Calu3 (cell line): ENCODE results near the gene DMRT1. TPM values are rescaled to one million over a fixed set of nuclear protein-coding genes. Genes with fewer than 3 reads are reported as not detected.

Experiments
- BruUV-seq: library from RNA; stranded (reverse); fragments of 400-500 nt; replicated peaks from 2 replicates; lab custom pipeline; 2021; lab: Mats Ljungman, UMichigan
- CTCF ChIA-PET: fragments of 300-600 bp; sonication (Branson Sonifier 250); formaldehyde crosslinking; loops from one replicate; lab custom pipeline; 2022; ENCODE audit warnings: antibody characterized with exemption; lab: Charles Lee
- DNase-seq: peaks from one replicate; pipeline ENCODE4 v3.0.0; 2022
- H3K27ac Mint-ChIP-seq: one replicate; pipeline ENCODE4 v1.8.0; 2022; ENCODE audit warnings: mixed read lengths; ENCODE audit not compliant: unreplicated experiment
- H3K27me3 Mint-ChIP-seq: one replicate; pipeline ENCODE4 v1.8.0; 2022; ENCODE audit warnings: mixed read lengths; ENCODE audit not compliant: unreplicated experiment
- H3K36me3 Mint-ChIP-seq: one replicate; pipeline ENCODE4 v1.8.0; 2022; ENCODE audit warnings: mild to moderate bottlenecking, moderate library complexity, mixed read lengths; ENCODE audit not compliant: insufficient read depth, unreplicated experiment
- H3K4me1 Mint-ChIP-seq: one replicate; pipeline ENCODE4 v1.8.0; 2022; ENCODE audit warnings: mild to moderate bottlenecking, low read depth, mixed read lengths; ENCODE audit not compliant: unreplicated experiment
- H3K4me3 Mint-ChIP-seq: one replicate; pipeline ENCODE4 v1.8.0; 2022; ENCODE audit warnings: mild to moderate bottlenecking, low read depth, moderate library complexity, mixed read lengths; ENCODE audit not compliant: unreplicated experiment
- H3K9me3 Mint-ChIP-seq: one replicate; pipeline ENCODE4 v1.8.0; 2022; ENCODE audit warnings: low read depth, mixed read lengths; ENCODE audit not compliant: unreplicated experiment
- intact Hi-C: fragments of 100-400 bp; cut with micrococcal nuclease; formaldehyde crosslinking; loops from one replicate; pipeline ENCODE4 v1.10.0; 2022; ENCODE audit not compliant: unreplicated experiment
- total RNA-seq: library from RNA; stranded (reverse); gene quantifications from 2 replicates; pipeline ENCODE4 v1.2.3, GENCODE V29; 2022
- TF ChIP-seq, protein P1 (sequence below): fragments of 200-600 bp; IDR thresholded peaks from one replicate; pipeline ENCODE4 v1.8.0; 2022; ENCODE audit warnings: antibody characterized with exemption; ENCODE audit not compliant: unreplicated experiment

The DMRT1 gene
- total RNA-seq, 1 experiment from 2014 or later = not detected

DNA sequence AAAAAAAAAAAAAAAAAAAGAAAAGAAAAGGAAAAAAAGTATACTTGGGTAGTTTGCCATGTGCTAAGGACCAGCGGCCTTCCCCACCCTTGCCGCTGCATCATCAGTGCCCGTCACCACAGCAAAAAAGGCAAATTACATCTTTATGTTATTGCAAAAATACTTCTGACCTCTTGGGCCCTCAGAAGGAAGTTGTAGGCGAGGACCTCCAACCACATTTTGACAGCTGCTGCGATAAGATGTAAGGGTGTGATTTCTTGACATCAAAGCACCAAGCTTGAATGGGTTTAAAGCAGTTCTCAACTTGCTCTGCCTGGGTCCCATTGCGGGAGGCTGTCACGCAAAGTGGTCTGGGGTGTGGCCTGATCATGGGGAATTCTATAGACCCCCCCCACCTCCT, 39.2 kb downstream of the DMRT1 start:
- CTCF ChIA-PET = interaction anchor here (0.6 kb wide), 1 partner anchor 595 kb away, joined by 4 read pairs; no protein-coding TSS in a partner anchor
- H3K36me3 Mint-ChIP-seq = no peaks in the 10 kb centered on the region
- DNase-seq = no peak
- H3K4me3 Mint-ChIP-seq = no peak overlapping the region
- TF ChIP-seq, protein P1, sequence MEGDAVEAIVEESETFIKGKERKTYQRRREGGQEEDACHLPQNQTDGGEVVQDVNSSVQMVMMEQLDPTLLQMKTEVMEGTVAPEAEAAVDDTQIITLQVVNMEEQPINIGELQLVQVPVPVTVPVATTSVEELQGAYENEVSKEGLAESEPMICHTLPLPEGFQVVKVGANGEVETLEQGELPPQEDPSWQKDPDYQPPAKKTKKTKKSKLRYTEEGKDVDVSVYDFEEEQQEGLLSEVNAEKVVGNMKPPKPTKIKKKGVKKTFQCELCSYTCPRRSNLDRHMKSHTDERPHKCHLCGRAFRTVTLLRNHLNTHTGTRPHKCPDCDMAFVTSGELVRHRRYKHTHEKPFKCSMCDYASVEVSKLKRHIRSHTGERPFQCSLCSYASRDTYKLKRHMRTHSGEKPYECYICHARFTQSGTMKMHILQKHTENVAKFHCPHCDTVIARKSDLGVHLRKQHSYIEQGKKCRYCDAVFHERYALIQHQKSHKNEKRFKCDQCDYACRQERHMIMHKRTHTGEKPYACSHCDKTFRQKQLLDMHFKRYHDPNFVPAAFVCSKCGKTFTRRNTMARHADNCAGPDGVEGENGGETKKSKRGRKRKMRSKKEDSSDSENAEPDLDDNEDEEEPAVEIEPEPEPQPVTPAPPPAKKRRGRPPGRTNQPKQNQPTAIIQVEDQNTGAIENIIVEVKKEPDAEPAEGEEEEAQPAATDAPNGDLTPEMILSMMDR = no peak
- H3K27ac Mint-ChIP-seq = no peak overlapping the region
- no peaks in the 10 kb centered on the region for H3K9me3 Mint-ChIP-seq
- intact Hi-C loops = no loop called here
- no TSS peak for BruUV-seq
- no peaks in the 10 kb centered on the region for H3K4me1 Mint-ChIP-seq
- H3K27me3 Mint-ChIP-seq = peaks cover 32% of the 10 kb centered on the region

DNA sequence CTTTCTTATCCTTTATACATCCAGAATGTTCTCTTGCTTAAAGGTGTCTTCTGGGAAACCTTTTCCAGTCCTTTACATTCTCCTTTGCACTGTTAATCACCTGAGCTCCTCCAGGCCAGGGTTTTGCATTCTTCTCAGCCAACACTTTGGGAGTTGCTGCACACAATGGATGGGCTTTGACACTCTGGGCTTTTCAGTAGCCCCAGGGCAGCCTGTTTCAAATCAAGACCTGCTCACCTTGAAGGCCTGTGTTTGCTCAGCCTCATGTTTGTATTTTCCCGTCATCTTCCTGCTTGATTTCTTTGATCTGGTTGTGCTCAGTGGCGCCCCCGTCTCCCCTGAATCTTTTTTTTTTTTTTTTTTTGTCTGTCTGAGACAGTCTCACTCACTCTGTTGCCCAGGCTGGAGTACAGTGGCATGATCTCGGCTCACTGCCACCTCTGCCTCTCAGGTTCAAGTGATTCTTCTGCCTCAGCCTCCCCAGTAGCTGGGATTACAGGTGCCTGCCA, 41.0 kb downstream of the DMRT1 start:
- no peak for DNase-seq

DNA sequence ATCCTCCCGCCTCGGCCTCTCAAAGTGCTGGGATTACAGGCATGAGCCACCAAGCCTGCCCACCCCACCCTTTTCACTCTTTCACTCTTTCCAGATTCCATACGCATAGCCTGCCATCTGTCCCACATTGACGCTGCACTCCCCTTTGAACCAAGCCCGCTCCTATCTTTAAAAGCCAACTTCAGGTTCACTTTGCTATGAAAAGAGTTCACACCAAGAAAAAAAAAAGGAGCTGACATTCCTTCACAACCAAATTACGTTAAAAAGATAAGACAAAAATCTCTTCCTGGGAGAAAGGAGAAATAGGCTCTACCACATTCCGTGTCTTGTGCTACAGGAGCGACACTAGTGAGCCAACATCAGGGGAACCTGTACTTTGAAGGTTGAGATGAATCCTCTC, 41.5 kb downstream of the DMRT1 start:
- Mint-ChIP-seq H3K36me3 (no peaks in the 10 kb centered on the region), H3K27ac (no peak overlapping the region), H3K9me3 (no peaks in the 10 kb centered on the region), H3K4me3 (no peak overlapping the region), H3K27me3 (peaks cover 39% of the 10 kb centered on the region), H3K4me1 (no peaks in the 10 kb centered on the region)
- CTCF ChIA-PET = interaction anchor here (0.7 kb wide), 1 partner anchor 626 kb away, joined by 3 read pairs; no protein-coding TSS in a partner anchor
- TF ChIP-seq, protein P1 = no peak
- no TSS peak for BruUV-seq
- intact Hi-C loops = no loop called here
- DNase-seq = no peak

More for the DNA sequence above, 41.0 kb downstream of the DMRT1 start:
- TF ChIP-seq, protein P1 = no peak
- CTCF ChIA-PET = interaction anchor here (0.7 kb wide), 1 partner anchor 627 kb away, joined by 3 read pairs; no protein-coding TSS in a partner anchor
- no TSS peak for BruUV-seq
- Mint-ChIP-seq H3K27ac (no peak overlapping the region), H3K4me3 (no peak overlapping the region), H3K27me3 (peaks cover 39% of the 10 kb centered on the region), H3K9me3 (no peaks in the 10 kb centered on the region), H3K36me3 (no peaks in the 10 kb centered on the region), H3K4me1 (no peaks in the 10 kb centered on the region)
- intact Hi-C loops = no loop called here

DNA sequence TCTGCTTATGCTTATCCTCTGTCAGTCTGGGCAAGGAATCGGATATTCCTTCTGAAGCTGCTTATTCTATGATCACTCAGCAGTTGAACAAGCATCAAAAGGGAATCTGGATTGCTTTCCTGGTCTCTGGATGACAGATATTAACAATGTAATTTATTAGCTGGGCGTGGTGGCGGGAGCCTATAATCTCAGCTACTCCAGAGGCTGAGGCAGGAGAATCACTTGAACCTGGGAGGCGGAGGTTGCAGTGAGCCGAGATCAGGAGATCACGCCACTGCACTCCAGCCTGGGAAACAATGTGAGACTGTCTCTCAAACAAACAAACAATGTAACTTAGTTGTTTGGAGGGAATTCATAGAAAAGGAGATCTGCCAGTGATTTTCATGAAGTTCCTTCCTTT, 45.4 kb downstream of the DMRT1 start:
- Mint-ChIP-seq H3K4me1 (no peaks in the 10 kb centered on the region), H3K27me3 (peaks cover 33% of the 10 kb centered on the region), H3K27ac (no peak overlapping the region), H3K4me3 (no peak overlapping the region), H3K9me3 (no peaks in the 10 kb centered on the region), H3K36me3 (no peaks in the 10 kb centered on the region)
- CTCF ChIA-PET = no interaction called here
- intact Hi-C loops = no loop called here
- no TSS peak for BruUV-seq
- TF ChIP-seq, protein P1 = no peak
- DNase-seq = no peak
